Activated naive CD8-positive, alpha-beta T cell treated with anti-CD3 and anti-CD28 coated beads for 36 hours (primary cell): ENCODE measurements around the gene MYO16. TPM values are rescaled to one million over a fixed set of nuclear protein-coding genes. Genes with fewer than 3 reads are reported as not detected.

Experiments
- DNase-seq: peaks from one replicate; pipeline ENCODE4 v3.0.0; 2021
- H3K27ac Mint-ChIP-seq: one replicate; pipeline ENCODE4 v1.8.0; 2022; ENCODE audit warnings: mild to moderate bottlenecking, moderate library complexity, mixed read lengths
- H3K27me3 Mint-ChIP-seq: one replicate; pipeline ENCODE4 v1.8.0; 2022; ENCODE audit warnings: mild to moderate bottlenecking, mixed read lengths
- H3K36me3 Mint-ChIP-seq: one replicate; pipeline ENCODE4 v1.8.0; 2021; ENCODE audit warnings: mild to moderate bottlenecking, mixed read lengths
- H3K4me1 Mint-ChIP-seq: one replicate; pipeline ENCODE4 v1.8.0; 2021; ENCODE audit warnings: mixed read lengths
- H3K4me3 Mint-ChIP-seq: one replicate; pipeline ENCODE4 v1.8.0; 2022; ENCODE audit warnings: mild to moderate bottlenecking, moderate library complexity, mixed read lengths
- H3K9me3 Mint-ChIP-seq: one replicate; pipeline ENCODE4 v1.8.0; 2022; ENCODE audit warnings: mixed read lengths
- total RNA-seq, 2 experiments: library from RNA; stranded (reverse); gene quantifications; one replicate each; pipeline ENCODE4 v1.2.3, GENCODE V29; 2021

Gene MYO16
- total RNA-seq, 2 experiments from 2014 or later = not detected

- H3K27ac Mint-ChIP-seq = no peak overlapping the region
- H3K36me3 Mint-ChIP-seq = no peaks in the 10 kb centered on the region
Observed at GRCh38 chr13:108682714-108683113, 53.3 kb downstream of the MYO16 start.

GRCh38 chr13:108686027-108686426, 56.6 kb downstream of the MYO16 start:
- H3K27me3 Mint-ChIP-seq = peaks cover 8% of the 10 kb centered on the region
- H3K4me3 Mint-ChIP-seq = no peak overlapping the region
- no peaks in the 10 kb centered on the region for H3K36me3 Mint-ChIP-seq
- no peaks in the 10 kb centered on the region for H3K4me1 Mint-ChIP-seq
- H3K9me3 Mint-ChIP-seq = no peaks in the 10 kb centered on the region
- no peak for DNase-seq
- H3K27ac Mint-ChIP-seq = no peak overlapping the region

More at GRCh38 chr13:108682714-108683113, 53.3 kb downstream of the MYO16 start:
- DNase-seq = no peak
- Mint-ChIP-seq H3K27me3 (peaks cover 13% of the 10 kb centered on the region), H3K4me3 (no peak overlapping the region), H3K4me1 (no peaks in the 10 kb centered on the region), H3K9me3 (no peaks in the 10 kb centered on the region)

GRCh38 chr13:108690726-108691125, 61.3 kb downstream of the MYO16 start:
- Mint-ChIP-seq H3K27me3 (no peaks in the 10 kb centered on the region), H3K36me3 (no peaks in the 10 kb centered on the region), H3K4me3 (no peak overlapping the region), H3K9me3 (no peaks in the 10 kb centered on the region), H3K4me1 (no peaks in the 10 kb centered on the region), H3K27ac (no peak overlapping the region)
- DNase-seq = no peak

DNA sequence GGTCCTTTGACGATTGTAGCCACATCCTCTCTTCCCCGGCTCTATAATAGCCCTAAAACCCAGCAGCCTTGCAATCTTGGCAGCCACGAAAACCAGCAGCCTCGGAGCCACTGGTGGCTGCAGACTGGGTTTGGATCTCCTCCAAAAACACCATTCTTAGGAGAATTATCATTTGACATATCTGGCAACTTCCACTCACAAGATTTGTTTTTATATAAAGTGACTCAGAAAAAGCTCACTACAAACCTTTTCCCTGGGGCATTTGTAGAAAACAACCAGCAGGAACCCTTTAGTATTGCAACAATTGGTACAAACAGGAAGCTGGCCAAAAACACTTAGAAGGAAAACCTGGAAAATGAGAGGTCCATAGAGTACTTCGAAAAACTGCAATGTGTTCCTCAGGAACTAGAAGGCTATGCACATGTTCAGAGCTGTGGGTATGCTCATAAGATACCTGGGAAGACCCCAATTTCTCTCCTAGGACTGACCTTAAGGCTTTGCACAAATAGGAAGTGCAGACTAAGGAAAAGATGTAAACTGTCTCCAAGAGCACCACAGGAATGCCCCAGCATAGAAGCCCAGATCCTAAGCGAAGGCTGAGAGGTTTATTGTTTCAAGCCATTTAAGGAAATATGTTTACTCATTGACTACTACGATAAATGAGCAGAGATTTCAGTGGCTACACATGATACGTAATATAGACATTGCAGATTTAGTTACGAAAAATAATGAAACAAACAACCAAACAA, 71.2 kb downstream of the MYO16 start:
- Mint-ChIP-seq H3K4me3 (no peak overlapping the region), H3K9me3 (peaks cover 18% of the 10 kb centered on the region), H3K4me1 (no peaks in the 10 kb centered on the region), H3K27ac (no peak overlapping the region), H3K27me3 (peaks cover 13% of the 10 kb centered on the region), H3K36me3 (no peaks in the 10 kb centered on the region)
- no peak for DNase-seq

GRCh38 chr13:108702171-108702570, 72.8 kb downstream of the MYO16 start:
- Mint-ChIP-seq H3K4me1 (no peaks in the 10 kb centered on the region), H3K4me3 (no peak overlapping the region), H3K9me3 (peaks cover 18% of the 10 kb centered on the region), H3K27ac (no peak overlapping the region), H3K36me3 (no peaks in the 10 kb centered on the region), H3K27me3 (peaks cover 10% of the 10 kb centered on the region)
- DNase-seq = no peak

DNA sequence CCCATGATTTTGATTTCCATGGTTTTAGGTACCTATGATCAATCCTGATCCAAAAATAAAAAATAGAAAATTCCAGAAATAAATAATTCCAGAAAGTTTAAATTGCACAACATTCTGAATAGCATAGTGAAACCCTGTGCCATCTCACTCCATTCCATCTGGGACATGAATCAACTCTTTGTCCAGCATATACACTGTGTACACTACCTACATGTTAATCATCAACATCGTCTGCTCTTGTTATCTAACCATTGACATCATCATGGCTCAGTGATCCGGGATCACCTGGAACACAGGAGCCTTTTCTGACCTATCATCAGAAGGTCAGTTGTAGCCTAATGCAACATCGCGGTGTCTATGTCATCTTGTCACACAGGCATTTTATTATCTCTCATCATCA, 75.6 kb downstream of the MYO16 start:
- Mint-ChIP-seq H3K4me1 (no peaks in the 10 kb centered on the region), H3K27me3 (peaks cover 6% of the 10 kb centered on the region), H3K36me3 (no peaks in the 10 kb centered on the region), H3K9me3 (peaks cover 18% of the 10 kb centered on the region), H3K27ac (no peak overlapping the region), H3K4me3 (no peak overlapping the region)
- no peak for DNase-seq

- no peak for DNase-seq
- no peak overlapping the region for H3K4me3 Mint-ChIP-seq
- no peaks in the 10 kb centered on the region for H3K36me3 Mint-ChIP-seq
- H3K4me1 Mint-ChIP-seq = no peaks in the 10 kb centered on the region
- H3K9me3 Mint-ChIP-seq = peaks cover 3% of the 10 kb centered on the region
- peaks cover 2% of the 10 kb centered on the region for H3K27me3 Mint-ChIP-seq
- no peak overlapping the region for H3K27ac Mint-ChIP-seq
Observed at GRCh38 chr13:108707584-108707983, 78.2 kb downstream of the MYO16 start.

- Mint-ChIP-seq H3K27me3 (no peaks in the 10 kb centered on the region), H3K36me3 (no peaks in the 10 kb centered on the region), H3K4me1 (no peaks in the 10 kb centered on the region), H3K9me3 (no peaks in the 10 kb centered on the region), H3K27ac (no peak overlapping the region), H3K4me3 (no peak overlapping the region)
- DNase-seq = no peak
Observed at GRCh38 chr13:108708921-108709320, 79.5 kb downstream of the MYO16 start.

DNA sequence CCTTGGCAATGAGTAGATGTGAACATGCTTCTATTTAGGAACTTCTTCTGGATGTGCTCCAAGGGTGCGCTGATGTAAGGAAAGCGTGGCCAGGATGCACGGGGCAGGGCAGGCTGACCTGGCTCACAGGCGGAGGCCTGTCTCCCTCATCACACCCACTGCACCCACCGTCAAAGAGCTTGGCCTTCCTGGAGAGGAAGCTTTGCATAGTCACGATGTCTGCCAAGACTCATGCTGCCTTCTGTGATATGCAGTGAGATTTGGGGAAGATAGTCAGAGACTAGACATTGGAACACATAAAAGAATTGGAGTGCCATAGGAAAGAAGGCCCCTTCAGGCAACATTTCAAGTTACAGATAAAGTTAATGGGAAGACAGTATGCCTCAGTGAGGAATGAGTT, 82.0 kb downstream of the MYO16 start:
- Mint-ChIP-seq H3K27me3 (no peaks in the 10 kb centered on the region), H3K36me3 (no peaks in the 10 kb centered on the region), H3K4me1 (no peaks in the 10 kb centered on the region), H3K9me3 (no peaks in the 10 kb centered on the region), H3K4me3 (no peak overlapping the region), H3K27ac (no peak overlapping the region)
- DNase-seq = no peak

GRCh38 chr13:108725471-108725870, 96.1 kb downstream of the MYO16 start:
- no peak for DNase-seq
- Mint-ChIP-seq H3K9me3 (no peaks in the 10 kb centered on the region), H3K36me3 (no peaks in the 10 kb centered on the region), H3K27ac (no peak overlapping the region), H3K4me1 (no peaks in the 10 kb centered on the region), H3K27me3 (no peaks in the 10 kb centered on the region), H3K4me3 (no peak overlapping the region)

DNA sequence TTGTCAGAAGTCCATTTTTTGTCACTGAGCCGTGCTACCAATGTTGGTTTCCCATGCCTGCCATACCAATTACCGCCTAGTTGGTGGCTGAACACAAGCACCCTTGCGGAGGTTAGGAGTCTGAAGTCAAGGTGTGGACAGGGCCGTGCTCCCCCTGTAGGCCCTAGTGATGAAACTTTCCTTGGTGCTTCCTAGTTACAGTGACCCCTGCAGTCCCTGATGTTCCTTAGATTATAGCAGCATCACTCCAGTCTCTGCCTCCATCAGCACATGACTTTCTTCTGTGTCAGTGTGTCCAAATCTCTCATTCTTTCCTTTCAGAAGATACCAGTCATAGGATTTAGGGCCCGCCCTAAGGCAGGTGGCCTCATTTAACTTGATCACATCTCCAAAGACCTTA, 99.0 kb downstream of the MYO16 start:
- Mint-ChIP-seq H3K27me3 (no peaks in the 10 kb centered on the region), H3K36me3 (no peaks in the 10 kb centered on the region), H3K4me1 (no peaks in the 10 kb centered on the region), H3K27ac (no peak overlapping the region), H3K9me3 (no peaks in the 10 kb centered on the region), H3K4me3 (no peak overlapping the region)
- no peak for DNase-seq

- Mint-ChIP-seq H3K27me3 (no peaks in the 10 kb centered on the region), H3K9me3 (no peaks in the 10 kb centered on the region), H3K27ac (no peak overlapping the region), H3K4me1 (no peaks in the 10 kb centered on the region), H3K36me3 (no peaks in the 10 kb centered on the region), H3K4me3 (no peak overlapping the region)
- no peak for DNase-seq
Observed at GRCh38 chr13:108733022-108733560, 103.7 kb downstream of the MYO16 start.

GRCh38 chr13:108734676-108735075, 105.3 kb downstream of the MYO16 start:
- H3K4me1 Mint-ChIP-seq = no peaks in the 10 kb centered on the region
- DNase-seq = no peak
- H3K4me3 Mint-ChIP-seq = no peak overlapping the region
- H3K36me3 Mint-ChIP-seq = no peaks in the 10 kb centered on the region
- H3K9me3 Mint-ChIP-seq = no peaks in the 10 kb centered on the region
- H3K27ac Mint-ChIP-seq = no peak overlapping the region
- H3K27me3 Mint-ChIP-seq = no peaks in the 10 kb centered on the region

DNA sequence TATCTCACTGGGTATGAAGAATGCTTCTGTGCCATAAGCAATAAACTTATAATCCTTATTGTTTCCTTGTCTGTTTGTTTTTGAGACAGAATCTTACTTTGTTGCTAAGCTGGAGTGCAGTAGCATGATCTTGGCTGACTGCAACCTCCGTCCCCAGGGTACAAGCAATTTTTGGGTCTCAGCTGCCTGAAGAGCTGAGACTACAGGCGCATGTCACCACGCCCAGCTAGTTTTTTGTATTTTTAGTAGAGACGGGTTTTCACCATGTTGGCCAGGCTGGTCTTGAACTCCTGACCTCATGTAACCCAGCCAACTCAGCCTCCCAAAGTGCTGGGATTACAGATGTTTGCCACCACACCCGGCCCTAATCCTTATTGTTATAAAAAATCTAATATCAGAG, 112.5 kb downstream of the MYO16 start:
- H3K27me3 Mint-ChIP-seq = peaks cover 8% of the 10 kb centered on the region
- peaks cover 3% of the 10 kb centered on the region for H3K9me3 Mint-ChIP-seq
- H3K36me3 Mint-ChIP-seq = no peaks in the 10 kb centered on the region
- DNase-seq = no peak
- no peaks in the 10 kb centered on the region for H3K4me1 Mint-ChIP-seq
- H3K27ac Mint-ChIP-seq = no peak overlapping the region
- H3K4me3 Mint-ChIP-seq = no peak overlapping the region

GRCh38 chr13:108742701-108743451, 113.5 kb downstream of the MYO16 start:
- Mint-ChIP-seq H3K27me3 (peaks cover 8% of the 10 kb centered on the region), H3K4me1 (no peaks in the 10 kb centered on the region), H3K4me3 (no peak overlapping the region), H3K9me3 (peaks cover 3% of the 10 kb centered on the region), H3K27ac (no peak overlapping the region), H3K36me3 (no peaks in the 10 kb centered on the region)
- DNase-seq = no peak
